WERI-Rb-1 (cell line): ENCODE data around the gene STARD9.

Source experiments
- DNase-seq: peaks from one replicate; pipeline ENCODE4 v3.0.0-alpha.2; 2020
- H3K27ac ChIP-seq: fragments of 250-450 bp; sonication (Bioruptor Pico); 2 replicates; pipeline ENCODE4 v1.5.1; 2020; ENCODE audit warnings: mild to moderate bottlenecking, moderate library complexity
- H3K27me3 ChIP-seq: fragments of 250-450 bp; sonication (Bioruptor Pico); 2 replicates; pipeline ENCODE4 v1.5.1; 2021; ENCODE audit warnings: mild to moderate bottlenecking, low read depth, moderate library complexity; ENCODE audit not compliant: insufficient read depth, severe bottlenecking
- H3K36me3 ChIP-seq: fragments of 250-450 bp; sonication (Bioruptor Pico); 2 replicates; pipeline ENCODE4 v1.5.1; 2020; ENCODE audit warnings: mild to moderate bottlenecking, moderate library complexity
- H3K4me3 ChIP-seq: 2 replicates; pipeline ENCODE4 v1.5.1; 2011; ENCODE audit warnings: low read depth, mild to moderate bottlenecking, control low read depth, low read length
- H3K9me3 ChIP-seq: fragments of 250-450 bp; sonication (Bioruptor Pico); 2 replicates; pipeline ENCODE4 v1.5.1; 2021; ENCODE audit warnings: mild to moderate bottlenecking, moderate library complexity; ENCODE audit not compliant: severe bottlenecking
- CTCF ChIP-seq: IDR thresholded peaks from 2 replicates; pipeline ENCODE4 v1.5.1; 2011; ENCODE audit warnings: low read depth, mild to moderate bottlenecking, control low read depth, inconsistent platforms, low read length

STARD9 gene

GRCh38 chr15:42729409-42729808 lies 154.0 kb downstream of the STARD9 start:
- Histone ChIP-seq H3K36me3 (peaks cover 92% of the 10 kb centered on the region), H3K4me3 (no peak overlapping the region), H3K9me3 (no peaks in the 10 kb centered on the region), H3K27ac (no peak overlapping the region), H3K27me3 (no peaks in the 10 kb centered on the region)
- DNase-seq = no peak
- no peak for TF ChIP-seq CTCF

- Histone ChIP-seq H3K4me3 (no peak overlapping the region), H3K9me3 (no peaks in the 10 kb centered on the region), H3K27ac (no peak overlapping the region), H3K27me3 (no peaks in the 10 kb centered on the region), H3K36me3 (peaks cover 89% of the 10 kb centered on the region)
- TF ChIP-seq CTCF = no peak
- DNase-seq = no peak
Measured at GRCh38 chr15:42730135-42730534, 154.7 kb downstream of the STARD9 start.

GRCh38 chr15:42730536-42730935 lies 155.1 kb downstream of the STARD9 start:
- no peak for TF ChIP-seq CTCF
- Histone ChIP-seq H3K27ac (no peak overlapping the region), H3K4me3 (no peak overlapping the region), H3K36me3 (peaks cover 89% of the 10 kb centered on the region), H3K27me3 (no peaks in the 10 kb centered on the region), H3K9me3 (no peaks in the 10 kb centered on the region)
- DNase-seq = no peak

GRCh38 chr15:42731461-42731860 lies 156.1 kb downstream of the STARD9 start:
- no peak for DNase-seq
- Histone ChIP-seq H3K27ac (no peak overlapping the region), H3K4me3 (no peak overlapping the region), H3K27me3 (no peaks in the 10 kb centered on the region), H3K9me3 (no peaks in the 10 kb centered on the region), H3K36me3 (peaks cover 85% of the 10 kb centered on the region)
- no peak for TF ChIP-seq CTCF

- Histone ChIP-seq H3K36me3 (peaks cover 77% of the 10 kb centered on the region), H3K27ac (no peak overlapping the region), H3K4me3 (no peak overlapping the region), H3K9me3 (no peaks in the 10 kb centered on the region), H3K27me3 (no peaks in the 10 kb centered on the region)
- TF ChIP-seq CTCF = no peak
- no peak for DNase-seq
Measured at GRCh38 chr15:42732095-42732827, 156.9 kb downstream of the STARD9 start.

- TF ChIP-seq CTCF = no peak
- Histone ChIP-seq H3K27me3 (no peaks in the 10 kb centered on the region), H3K9me3 (no peaks in the 10 kb centered on the region), H3K36me3 (peaks cover 69% of the 10 kb centered on the region), H3K27ac (no peak overlapping the region), H3K4me3 (no peak overlapping the region)
- DNase-seq = no peak
Measured at GRCh38 chr15:42733027-42733426, 157.6 kb downstream of the STARD9 start.
